Skeletal muscle cell (primary cell): ENCODE measurements around the gene RTN4.
"Not testable (repeated sequence)": the region's sequence is repeated elsewhere in the genome, so short reads cannot be mapped to it uniquely, and the experiment has no call there.

Experiments
- DNase-seq: peaks from one replicate; pipeline ENCODE4 v3.0.0-alpha.2; 2010; ENCODE audit warnings: low read depth
- H3K4me3 ChIP-seq: 2 replicates; pipeline ENCODE4 v1.5.1; 2011; ENCODE audit warnings: low read depth, mild to moderate bottlenecking, control low read depth, low read length, moderate library complexity

Gene RTN4

GRCh38 chr2:55073000-55073983, 23.0 kb upstream of the RTN4 start:
- DNase-seq, result no peak
- no peak overlapping the region for H3K4me3 ChIP-seq

DNA sequence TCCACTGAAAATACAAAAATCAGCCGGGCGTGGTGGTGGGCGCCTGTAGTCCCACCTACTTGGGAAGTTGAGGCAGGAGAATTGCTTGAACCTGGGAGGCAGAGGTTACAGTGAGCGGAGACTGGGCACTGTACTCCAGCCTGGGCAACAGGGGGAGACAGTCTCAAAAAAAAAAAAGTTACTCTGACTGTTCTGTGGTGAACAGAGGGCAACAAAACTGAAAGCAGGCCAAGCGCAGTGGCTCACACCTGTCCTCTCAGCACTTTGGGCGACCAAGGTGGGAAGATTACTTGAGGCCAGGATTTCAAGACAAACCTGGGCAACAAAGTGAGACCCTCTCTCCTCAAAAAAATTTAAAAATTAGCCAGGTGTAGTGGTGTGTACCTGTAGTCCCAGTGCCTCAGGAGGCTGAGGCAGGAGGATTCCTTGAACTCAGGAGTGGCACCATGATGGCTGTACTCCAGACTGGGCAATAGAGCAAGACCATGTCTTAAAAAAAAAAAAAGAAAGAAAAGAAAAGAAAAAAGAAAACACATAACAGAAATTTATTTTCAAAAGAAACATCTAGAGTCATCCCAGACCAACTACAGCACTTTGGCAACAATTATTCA, 13.6 kb upstream of the RTN4 start:
- no peak overlapping the region for H3K4me3 ChIP-seq
- DNase-seq, result no peak

GRCh38 chr2:55063226-55063625, 13.0 kb upstream of the RTN4 start:
- no peak overlapping the region for H3K4me3 ChIP-seq
- DNase-seq, result no peak

DNA sequence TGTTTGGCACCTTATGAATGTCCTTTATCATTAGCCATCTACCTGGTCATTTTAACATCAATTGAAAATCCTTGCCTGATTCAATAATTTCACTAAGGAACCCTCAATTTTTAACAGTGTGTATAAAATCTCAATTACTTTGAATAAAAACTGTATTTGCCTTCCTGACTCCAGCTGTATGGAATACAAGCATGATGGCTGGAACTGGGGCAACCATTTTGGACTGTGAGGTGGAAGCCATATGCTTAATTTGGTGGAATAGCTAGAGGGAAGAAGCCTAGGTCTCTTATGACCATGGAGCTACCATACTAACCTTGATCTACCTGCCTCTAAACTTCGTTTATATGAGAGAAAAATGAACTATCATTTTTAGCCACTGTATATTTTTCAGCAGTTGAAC, 12.5 kb upstream of the RTN4 start:
- no peak overlapping the region for H3K4me3 ChIP-seq
- DNase-seq, result no peak

DNA sequence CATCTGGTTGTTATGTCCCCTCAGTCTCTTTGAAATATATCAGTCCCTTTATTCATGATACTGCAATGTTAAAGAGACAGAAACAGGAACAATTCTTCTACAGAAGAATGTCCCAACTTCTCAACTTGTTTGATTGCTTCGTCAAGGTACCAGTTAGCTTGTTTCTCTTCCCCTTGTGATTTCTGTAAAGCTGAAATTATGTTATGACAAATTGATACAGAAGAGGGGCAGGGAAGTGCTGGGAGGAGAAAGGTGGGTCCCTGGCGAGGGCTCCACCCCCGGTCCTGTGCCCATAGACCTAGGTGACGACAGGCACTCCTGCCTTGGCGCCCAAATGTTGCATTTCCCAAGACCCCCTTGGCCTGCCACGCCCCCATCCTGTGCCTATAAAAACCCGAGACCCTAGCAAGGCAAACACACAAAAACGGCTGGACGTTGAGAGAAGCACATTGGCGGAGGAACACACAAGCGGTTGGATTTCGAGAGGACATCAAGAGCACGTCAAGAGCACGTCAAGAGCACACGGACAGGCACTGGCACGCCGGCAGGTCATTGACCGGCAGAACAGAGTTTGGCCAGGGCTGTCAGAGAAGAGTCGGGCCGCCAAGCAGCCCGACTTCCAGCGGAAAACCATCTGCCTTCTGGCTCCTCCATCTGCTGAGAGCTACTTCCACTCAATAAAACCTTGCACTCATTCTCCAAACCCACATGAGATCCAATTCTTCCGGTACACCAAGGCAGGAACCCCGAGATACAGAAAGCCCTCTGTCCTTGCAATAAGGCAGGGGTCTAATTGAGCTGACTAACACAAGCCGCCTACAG, 11.5 kb upstream of the RTN4 start:
- no peak for DNase-seq
- H3K4me3 ChIP-seq, result no peak overlapping the region

- no peak for DNase-seq
- H3K4me3 ChIP-seq, result no peak overlapping the region
Observed at GRCh38 chr2:55059793-55060192, 9.5 kb upstream of the RTN4 start.

- no peak overlapping the region for H3K4me3 ChIP-seq
- no peak for DNase-seq
Observed at GRCh38 chr2:55057474-55057873, 7.2 kb upstream of the RTN4 start.

GRCh38 chr2:55056024-55056521, 5.8 kb upstream of the RTN4 start:
- no peak for DNase-seq
- no peak overlapping the region for H3K4me3 ChIP-seq

DNA sequence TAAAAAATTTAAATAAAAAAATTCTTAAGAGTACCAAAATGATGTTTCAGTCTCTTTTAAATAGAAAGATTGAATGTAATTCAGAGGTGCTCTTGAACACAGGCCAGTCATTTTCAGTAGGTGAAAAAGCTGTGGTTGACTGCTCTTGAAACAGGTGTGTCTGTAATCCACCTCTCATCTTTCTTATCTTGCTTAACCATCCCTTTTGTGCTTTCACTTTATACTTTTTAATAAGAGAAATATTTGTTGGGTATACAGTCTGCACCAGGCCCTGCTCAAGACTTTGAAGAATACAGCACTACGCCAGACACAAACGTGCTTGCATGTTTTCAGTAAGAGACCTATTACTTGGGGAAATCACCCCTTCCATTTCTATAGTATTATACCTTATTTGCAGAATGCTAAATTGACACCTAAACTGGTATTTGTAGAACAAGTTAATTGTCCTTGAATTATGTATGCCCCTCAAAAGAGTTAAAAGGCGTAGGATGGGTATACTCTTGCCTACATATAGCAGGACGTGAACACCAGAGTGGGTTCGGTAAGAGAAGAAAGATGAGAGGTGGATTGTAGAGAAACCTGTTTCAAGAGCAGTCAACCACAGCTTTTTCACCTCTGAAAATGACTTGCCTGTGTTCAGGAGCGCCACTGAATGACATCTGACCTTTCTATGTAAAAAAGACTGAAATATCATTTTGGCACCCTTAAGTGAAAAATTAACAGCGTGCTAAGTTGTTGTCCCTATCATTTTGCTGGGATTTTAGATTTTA, 4.0 kb upstream of the RTN4 start:
- no peak for DNase-seq
- no peak overlapping the region for H3K4me3 ChIP-seq

- DNase-seq, H3K4me3 ChIP-seq: not testable (repeated sequence)
Observed at GRCh38 chr2:55053225-55053624, 3.0 kb upstream of the RTN4 start.

DNA sequence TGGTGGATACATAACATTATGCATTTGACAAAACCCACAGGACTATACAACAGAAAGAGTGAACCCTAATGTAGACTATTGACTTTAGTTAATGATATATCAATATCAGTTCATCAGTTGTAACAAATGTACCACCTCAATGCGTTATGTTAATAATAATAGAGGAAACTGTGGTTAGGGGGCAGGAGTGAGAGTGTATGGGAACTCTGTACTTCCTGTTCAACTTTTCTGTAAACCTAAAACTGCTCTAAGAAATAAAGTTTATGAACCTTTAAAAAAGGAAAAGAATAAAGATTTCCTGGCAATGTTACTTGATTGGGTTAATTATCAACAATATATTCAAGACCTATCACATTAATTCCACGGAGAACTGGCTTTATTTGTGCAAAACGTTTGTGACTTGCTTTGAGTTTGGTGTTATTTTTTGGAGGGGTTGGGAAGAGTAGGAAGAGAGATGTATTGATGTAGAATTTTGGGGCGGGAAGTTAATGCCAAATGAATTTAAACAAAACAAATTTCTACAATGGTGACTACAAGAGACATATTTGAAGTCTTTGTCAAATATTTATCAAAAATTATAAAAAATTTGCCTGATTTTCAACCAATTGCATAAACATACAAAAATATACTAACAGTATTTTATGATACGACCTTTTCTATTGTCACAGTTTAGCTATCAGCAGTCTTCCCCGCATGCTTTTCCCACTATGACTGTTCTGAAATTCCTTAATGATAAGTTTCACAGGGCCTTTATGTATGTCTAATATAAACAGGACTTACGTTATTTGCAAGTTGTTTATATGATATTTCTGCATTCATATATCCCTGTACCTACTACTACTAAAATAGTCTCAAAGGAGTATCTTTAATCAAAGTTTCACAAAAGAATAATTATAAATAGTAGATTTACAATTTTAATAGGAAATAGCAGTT, 2.1 kb upstream of the RTN4 start:
- no peak for DNase-seq
- no peak overlapping the region for H3K4me3 ChIP-seq

GRCh38 chr2:55051026-55051866, 995 bp upstream of the RTN4 start:
- H3K4me3 ChIP-seq, result peak overlapping the region; percentile 100
- DNase-seq, result peak; percentile 99

- no peak for DNase-seq
- peak overlapping the region; percentile 100 for H3K4me3 ChIP-seq
Observed at GRCh38 chr2:55049821-55050099, 491 bp downstream of the RTN4 start.

DNA sequence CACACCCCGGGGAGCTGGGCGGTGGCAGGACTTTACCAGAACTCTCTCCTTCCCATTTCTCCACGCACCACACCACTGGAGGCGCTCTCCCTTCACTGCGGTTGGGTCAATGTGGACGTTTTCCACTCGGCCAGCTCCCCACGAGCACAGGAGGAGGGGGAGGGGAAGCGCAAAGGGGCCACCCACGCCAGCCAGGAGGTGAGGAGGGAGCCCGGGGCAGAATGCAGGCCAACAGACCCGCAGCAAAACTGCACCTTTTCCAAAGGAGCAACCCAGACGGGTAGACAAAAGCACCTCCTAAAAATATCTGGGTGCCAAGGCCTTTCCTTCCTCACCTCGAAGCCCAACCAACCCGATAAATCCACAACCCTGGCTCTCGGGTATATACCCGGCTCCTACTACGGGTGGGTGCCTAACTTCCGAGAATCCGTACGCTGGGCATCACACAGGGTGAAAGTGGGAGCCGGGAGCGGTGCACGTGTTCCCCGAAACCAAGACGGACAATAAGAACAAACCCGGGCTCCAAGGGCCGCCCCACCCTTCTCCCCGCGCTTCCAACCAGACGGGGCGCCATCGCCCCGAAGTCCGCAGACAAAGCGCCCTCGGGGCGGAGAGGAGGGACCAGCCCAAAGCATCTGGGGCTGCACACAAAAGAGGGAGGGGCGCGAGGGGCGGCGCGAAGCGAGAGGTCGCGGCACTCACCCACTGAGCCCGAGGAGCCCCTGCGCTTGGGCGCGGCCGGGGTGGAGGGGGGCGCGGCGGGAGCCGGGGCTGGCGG, 1.0 kb downstream of the RTN4 start:
- no peak for DNase-seq
- peak overlapping the region; percentile 100 for H3K4me3 ChIP-seq

GRCh38 chr2:55048508-55049042, 1.7 kb downstream of the RTN4 start:
- peak overlapping the region; percentile 100 for H3K4me3 ChIP-seq
- no peak for DNase-seq

- DNase-seq, result no peak
- H3K4me3 ChIP-seq, result peak overlapping the region; percentile 100
Observed at GRCh38 chr2:55047677-55048299, 2.5 kb downstream of the RTN4 start.
